Stimulated activated CD4-positive, alpha-beta T cell treated with anti-CD3 and anti-CD28 coated beads, Interleukin-2, amount 100 ng/mL, for 48 hours (primary cell): ENCODE results near the gene OCA2.

ENCODE experiments used
- DNase-seq, 2 donors: peaks; one replicate each; pipeline ENCODE4 v3.0.0-alpha.2; 2020

Gene OCA2

GRCh38 chr15:27834684-27835083, 264.4 kb downstream of the OCA2 start:
- DNase-seq, result no peak

- DNase-seq, result no peak
These were observed 265.1 kb downstream of the OCA2 start for GRCh38 chr15:27833974-27834373.

GRCh38 chr15:27833178-27833577, 265.9 kb downstream of the OCA2 start:
- no peak for DNase-seq

GRCh38 chr15:27832237-27832596, 266.9 kb downstream of the OCA2 start:
- DNase-seq, result no peak

- no peak for DNase-seq
These were observed 267.5 kb downstream of the OCA2 start for GRCh38 chr15:27831384-27832236.

GRCh38 chr15:27828746-27829145, 270.4 kb downstream of the OCA2 start:
- DNase-seq, result no peak

- DNase-seq, result no peak
These were observed 272.0 kb downstream of the OCA2 start for GRCh38 chr15:27826902-27827714.

GRCh38 chr15:27826411-27826810, 272.7 kb downstream of the OCA2 start:
- no peak for DNase-seq

GRCh38 chr15:27824841-27825422, 274.2 kb downstream of the OCA2 start:
- no peak for DNase-seq

GRCh38 chr15:27821273-27821672, 277.8 kb downstream of the OCA2 start:
- no peak for DNase-seq

- no peak for DNase-seq
These were observed 278.4 kb downstream of the OCA2 start for GRCh38 chr15:27820722-27821121.

GRCh38 chr15:27820232-27820631, 278.9 kb downstream of the OCA2 start:
- DNase-seq, result no peak

- no peak for DNase-seq
These were observed 281.9 kb downstream of the OCA2 start for GRCh38 chr15:27817258-27817657.

GRCh38 chr15:27816790-27817189, 282.3 kb downstream of the OCA2 start:
- DNase-seq, result no peak

- no peak for DNase-seq
These were observed 284.1 kb downstream of the OCA2 start for GRCh38 chr15:27815035-27815434.

- no peak for DNase-seq
These were observed 286.0 kb downstream of the OCA2 start for GRCh38 chr15:27813139-27813538.

- DNase-seq, result no peak
These were observed 290.9 kb downstream of the OCA2 start for GRCh38 chr15:27808182-27808581.

- DNase-seq, result no peak
These were observed 291.8 kb downstream of the OCA2 start for GRCh38 chr15:27807335-27807734.

- no peak for DNase-seq
These were observed 292.7 kb downstream of the OCA2 start for GRCh38 chr15:27806396-27806795.

- DNase-seq, result no peak
These were observed 293.6 kb downstream of the OCA2 start for GRCh38 chr15:27805261-27806220.

- no peak for DNase-seq
These were observed 294.4 kb downstream of the OCA2 start for GRCh38 chr15:27804569-27805260.

GRCh38 chr15:27798807-27799206, 300.3 kb downstream of the OCA2 start:
- DNase-seq, result no peak
